Fibroblast of upper back skin (primary cell): ENCODE measurements around the gene TRPV6.

ENCODE experiments used
- DNase-seq: peaks from one replicate; pipeline ENCODE4 v3.0.0-alpha.2; 2013

The TRPV6 gene

DNA sequence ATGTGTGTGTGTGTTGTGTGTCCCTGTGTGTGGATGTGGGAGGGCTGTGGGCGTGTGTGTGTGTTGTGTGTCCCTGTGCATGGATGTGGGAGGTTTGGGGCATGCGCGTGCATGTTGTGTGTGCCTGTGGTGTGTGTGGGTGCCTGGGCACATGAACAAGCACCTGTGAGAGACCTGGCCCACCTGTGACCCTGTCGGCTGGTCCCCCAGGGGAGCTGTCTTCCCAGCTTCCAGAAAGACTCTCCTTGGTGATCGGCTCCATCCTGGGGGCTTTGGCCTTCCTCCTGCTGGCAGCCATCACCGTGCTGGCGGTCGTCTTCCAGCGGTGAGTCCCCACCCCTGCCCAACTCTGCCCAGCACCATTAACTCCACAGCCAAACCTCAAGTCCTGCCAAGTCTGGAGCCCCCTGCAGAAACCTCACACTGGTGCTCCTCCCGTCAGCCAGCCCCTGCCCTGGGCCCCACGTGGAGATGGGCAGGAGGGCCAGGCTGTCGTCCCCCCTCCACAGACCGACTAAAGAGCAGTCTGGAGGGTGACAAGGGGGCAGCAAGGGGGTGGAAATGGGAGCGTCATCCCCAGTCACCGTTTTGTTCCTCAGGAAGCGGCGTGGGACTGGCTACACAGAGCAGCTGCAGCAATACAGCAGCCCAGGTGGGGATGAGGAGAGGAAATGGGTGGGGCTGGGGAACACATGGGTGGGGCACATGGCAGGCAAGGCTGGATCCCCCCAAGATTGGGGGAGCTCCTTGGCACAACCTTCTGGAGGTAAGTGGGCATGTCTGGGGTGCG, 18.0 kb downstream of the TRPV6 start:
- no peak for DNase-seq

DNA sequence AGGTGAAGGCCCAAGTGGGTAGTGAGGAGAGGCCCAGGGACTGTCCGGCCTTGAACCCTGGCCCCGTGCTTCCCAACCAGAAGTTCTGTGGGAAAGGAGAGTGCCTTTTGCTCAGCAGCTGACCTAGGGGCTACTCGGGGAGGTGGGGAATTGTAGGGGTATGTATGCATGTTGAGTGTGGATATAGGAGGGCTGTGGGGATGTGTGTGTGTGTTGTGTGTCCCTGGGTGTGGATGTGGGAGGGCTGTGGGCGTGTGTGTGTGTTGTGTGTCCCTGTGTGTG, 18.5 kb downstream of the TRPV6 start:
- DNase-seq = no peak

DNA sequence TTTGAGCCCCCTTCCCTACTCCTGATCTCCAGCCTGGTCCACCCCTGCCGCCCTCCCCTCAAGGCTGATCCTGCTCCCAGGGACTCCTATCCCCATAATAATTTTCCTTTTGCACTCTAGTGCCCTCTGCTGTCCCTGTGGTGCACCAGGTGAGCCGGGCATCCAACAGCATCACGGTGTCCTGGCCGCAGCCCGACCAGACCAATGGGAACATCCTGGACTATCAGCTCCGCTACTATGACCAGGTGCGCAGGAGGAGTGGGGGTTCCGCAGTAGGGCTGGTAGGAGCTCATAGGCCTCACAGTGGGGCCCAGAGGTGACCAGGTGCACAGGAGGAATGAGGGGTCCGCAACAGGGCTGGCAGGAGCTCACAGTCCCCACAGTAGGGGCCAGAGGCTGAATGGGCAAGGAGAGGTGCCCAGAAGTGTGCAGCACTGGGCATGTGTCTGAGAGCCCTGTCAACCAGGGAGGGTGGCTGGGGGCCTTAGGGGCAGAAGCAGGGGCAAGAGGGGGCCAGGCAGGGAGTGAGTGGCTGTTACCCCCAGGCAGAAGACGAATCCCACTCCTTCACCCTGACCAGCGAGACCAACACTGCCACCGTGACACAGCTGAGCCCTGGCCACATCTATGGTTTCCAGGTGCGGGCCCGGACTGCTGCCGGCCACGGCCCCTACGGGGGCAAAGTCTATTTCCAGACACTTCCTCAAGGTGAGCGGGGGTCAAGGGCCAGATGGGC, 19.0 kb downstream of the TRPV6 start:
- peak; percentile 5 for DNase-seq

DNA sequence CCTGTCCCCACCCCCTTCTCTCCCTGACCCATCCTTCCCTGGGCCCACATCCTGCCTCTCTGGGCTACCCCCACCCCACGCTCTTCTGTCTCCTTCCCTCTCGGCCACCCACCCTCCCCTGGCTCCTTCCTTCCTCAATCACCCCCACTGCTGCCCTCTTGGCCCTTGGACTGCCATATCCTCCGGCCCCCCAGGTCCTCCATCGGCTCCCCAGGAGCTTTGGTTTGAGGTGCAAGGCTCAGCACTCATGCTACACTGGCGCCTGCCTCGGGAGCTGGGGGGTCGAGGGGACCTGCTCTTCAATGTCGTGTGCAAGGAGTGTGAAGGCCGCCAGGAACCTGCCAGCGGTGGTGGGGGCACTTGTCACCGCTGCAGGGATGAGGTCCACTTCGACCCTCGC, 19.8 kb downstream of the TRPV6 start:
- no peak for DNase-seq

DNA sequence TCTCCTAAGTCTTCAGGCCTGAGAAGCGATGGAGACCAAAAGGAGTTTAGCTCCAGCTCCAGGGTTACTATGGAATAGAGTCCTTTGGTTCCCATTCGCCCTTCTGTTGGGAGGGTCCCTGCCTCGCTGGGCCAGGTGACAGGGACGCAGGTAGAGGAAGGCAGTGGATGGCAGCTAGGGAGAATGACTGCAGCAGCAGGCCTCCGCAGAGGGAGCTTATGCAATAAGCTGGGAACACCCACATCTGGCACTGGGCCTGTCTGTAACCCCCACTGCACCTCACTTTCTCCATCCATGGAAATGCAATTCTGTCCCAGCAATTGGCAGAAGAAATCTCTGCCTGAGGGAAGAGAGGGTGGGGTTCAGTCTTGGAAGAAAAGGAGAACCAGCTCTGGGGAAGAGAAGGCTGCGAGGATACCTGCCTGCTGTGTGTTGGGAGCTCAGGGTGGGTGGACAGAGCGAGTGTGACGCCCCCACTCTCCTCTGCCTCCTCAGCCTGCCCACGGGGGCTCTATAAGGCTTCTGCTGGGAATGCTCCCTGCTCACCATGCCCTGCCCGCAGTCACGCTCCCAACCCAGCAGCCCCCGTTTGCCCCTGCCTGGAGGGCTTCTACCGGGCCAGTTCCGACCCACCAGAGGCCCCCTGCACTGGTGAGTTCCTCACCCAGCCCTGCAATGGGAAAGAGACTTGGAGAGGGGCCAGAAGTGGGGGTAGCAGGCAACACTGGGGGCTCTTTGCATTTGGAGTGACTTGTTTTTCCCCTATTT, 20.4 kb downstream of the TRPV6 start:
- DNase-seq = no peak

DNA sequence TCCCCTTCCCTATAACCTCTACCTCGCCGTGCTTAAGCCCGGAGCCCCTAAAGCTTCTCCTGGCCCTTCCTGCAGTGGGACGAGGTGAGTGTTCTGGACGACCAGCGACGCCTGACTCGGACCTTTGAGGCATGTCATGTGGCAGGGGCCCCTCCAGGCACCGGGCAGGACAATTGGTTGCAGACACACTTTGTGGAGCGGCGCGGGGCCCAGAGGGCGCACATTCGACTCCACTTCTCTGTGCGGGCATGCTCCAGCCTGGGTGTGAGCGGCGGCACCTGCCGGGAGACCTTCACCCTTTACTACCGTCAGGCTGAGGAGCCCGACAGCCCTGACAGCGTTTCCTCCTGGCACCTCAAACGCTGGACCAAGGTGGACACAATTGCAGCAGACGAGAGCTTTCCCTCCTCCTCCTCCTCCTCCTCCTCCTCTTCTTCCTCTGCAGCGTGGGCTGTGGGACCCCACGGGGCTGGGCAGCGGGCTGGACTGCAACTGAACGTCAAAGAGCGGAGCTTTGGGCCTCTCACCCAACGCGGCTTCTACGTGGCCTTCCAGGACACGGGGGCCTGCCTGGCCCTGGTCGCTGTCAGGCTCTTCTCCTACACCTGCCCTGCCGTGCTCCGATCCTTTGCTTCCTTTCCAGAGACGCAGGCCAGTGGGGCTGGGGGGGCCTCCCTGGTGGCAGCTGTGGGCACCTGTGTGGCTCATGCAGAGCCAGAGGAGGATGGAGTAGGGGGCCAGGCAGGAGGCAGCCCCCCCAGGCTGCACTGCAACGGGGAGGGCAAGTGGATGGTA, 21.5 kb downstream of the TRPV6 start:
- DNase-seq = no peak

DNA sequence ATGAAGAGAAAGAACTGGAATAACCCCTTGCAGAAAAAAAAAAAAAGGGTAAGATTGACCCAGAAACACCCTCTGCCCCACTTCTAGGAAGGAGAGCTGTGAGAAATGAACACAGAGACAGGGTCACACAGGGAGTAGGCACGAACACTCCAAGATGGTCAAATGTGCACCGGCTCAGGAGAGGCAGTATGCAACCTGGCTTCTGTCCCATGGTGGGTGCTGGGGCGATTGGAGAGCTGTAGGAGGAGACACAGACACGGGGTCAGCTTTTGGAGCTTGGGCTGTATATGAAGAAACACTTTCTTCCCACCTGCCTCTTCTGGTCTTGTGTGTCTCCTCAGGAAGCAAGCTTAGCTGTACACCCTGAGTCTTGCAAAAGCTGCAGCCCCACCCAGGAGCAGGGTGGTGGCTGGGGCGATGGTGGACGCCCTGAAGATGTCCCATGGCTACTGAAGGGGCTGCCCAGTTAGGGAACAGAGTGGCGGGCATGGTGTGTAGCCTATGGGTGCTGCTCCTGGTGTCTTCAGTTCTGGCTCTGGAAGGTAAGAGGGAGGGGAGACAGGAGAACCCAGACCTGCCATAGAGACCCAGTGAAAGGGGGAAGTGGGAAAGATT, 22.7 kb downstream of the TRPV6 start:
- no peak for DNase-seq

DNA sequence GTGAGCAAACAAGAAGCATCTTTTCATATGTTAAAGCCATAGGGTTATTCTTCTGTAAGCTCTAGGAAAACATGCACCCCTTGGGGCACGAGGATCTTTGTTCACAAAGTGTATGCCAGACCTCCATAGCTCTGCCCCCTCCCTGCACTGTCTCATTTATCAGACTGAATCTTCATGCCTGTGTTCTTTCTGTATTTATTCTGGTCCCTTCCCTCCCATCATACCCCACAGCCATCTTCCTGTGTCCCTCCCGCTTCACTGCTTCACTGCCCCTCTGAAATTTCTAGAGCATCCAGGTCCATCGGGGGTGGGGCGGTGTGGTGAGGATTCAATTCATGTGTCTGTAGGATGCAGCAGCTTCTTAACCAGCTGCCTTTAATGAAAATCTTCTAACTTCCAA, 23.2 kb downstream of the TRPV6 start:
- DNase-seq = no peak

DNA sequence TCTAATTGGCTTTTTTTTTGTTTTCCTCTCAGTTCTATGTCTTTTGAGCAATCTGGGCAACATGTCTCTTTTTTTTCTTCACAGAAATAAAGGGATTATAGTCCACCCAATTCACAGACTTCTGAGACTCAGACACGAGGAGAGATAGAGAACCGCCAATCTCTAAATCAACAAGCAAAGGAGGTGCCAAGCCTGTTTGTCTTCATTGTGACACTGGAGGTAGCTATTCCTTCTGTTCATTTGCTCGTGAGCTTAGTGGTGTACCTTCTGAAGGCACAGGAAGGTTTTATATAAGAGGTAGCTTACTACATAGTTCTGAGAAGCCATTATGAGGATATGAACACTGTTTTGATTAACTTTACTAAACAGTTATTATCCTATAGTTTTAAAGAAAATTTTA, 24.6 kb downstream of the TRPV6 start:
- no peak for DNase-seq

DNA sequence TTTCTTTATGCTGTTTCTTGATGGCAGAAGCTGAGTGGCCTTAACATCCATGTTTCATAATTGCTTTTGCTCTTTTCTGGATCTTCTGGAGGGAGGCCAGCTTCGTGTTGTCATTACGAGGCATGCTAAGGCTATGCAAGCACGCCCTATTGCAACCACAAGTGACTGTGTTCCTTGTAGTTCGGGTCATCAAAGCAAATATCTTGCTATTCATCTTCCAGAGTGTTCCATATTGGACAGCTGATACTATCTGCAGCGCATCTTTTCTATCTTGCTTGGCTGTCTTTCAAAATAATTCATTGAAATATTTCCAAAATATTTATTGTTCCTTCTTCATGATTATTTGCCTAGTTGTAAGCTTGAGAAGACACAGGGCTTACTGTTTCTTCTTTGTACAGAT, 25.7 kb downstream of the TRPV6 start:
- peak; percentile 44 for DNase-seq

DNA sequence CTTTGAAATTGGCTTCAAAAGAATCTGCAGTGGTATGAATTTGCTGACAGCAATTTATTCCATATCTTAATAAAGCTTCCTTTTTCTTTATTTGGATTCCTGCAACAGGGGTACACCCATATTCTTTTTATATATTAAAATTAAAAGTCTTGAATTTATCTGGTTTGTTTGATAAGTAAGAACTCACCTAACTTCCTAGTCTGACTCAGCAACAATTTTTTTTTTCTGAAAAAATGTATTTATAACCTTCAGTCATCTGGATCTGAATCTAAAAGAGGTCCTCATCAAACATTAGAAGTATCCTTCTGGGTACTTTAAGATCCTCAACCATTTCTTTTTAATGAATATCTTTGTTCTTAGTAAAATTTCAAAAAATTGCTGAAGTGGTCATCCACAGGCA, 26.1 kb downstream of the TRPV6 start:
- DNase-seq = no peak

DNA sequence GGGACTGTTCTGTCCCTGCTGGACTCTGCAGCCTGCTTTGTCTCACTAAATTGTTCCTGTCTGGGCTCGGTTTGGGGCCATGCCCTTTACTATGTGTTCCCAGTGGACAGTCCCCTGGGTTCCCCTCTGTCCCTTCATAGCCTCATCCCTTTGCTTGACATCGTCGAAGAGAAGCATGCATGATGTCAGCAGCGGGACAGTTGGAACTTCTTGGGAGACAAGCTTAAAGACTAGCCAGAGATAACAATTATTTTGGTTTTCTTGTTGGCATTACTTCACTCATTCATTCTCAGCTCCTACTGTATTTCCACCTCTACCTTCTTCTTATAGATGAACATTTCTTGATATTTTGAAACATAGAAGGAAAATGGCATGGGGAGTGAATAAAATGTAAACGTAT, 27.9 kb downstream of the TRPV6 start:
- DNase-seq = no peak

DNA sequence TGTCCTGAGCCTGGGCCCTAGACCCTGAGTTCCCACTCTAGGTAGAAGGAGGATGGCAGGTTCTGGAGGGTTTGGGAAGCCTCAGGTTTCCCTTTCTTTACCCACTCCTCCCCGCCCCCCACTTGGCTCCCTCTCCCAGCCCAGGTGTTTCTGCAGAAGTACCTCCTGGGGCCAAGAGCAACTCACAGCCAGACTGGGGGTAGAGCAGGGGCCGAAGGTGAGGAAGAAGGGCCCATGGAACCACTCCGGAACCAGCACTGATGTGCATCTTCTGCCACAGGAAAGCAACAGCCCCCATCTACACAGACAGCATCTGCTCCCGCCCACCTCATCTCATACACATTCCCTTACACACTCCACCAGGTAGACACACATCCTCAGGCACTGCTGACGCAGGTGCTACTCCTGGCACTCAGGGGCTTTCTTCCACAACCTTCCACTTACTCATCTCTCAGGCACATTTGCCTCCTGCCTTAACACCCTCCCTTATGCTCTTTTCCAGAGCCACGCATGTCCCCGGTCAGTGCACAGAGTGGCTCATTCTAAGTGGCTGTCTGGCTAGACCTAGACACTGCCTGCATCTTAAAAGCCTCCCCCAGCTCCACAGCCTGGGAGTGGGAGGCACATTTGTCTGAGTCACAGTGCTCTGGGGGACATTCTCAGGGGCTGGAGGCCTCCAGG, 28.8 kb downstream of the TRPV6 start:
- DNase-seq = no peak

DNA sequence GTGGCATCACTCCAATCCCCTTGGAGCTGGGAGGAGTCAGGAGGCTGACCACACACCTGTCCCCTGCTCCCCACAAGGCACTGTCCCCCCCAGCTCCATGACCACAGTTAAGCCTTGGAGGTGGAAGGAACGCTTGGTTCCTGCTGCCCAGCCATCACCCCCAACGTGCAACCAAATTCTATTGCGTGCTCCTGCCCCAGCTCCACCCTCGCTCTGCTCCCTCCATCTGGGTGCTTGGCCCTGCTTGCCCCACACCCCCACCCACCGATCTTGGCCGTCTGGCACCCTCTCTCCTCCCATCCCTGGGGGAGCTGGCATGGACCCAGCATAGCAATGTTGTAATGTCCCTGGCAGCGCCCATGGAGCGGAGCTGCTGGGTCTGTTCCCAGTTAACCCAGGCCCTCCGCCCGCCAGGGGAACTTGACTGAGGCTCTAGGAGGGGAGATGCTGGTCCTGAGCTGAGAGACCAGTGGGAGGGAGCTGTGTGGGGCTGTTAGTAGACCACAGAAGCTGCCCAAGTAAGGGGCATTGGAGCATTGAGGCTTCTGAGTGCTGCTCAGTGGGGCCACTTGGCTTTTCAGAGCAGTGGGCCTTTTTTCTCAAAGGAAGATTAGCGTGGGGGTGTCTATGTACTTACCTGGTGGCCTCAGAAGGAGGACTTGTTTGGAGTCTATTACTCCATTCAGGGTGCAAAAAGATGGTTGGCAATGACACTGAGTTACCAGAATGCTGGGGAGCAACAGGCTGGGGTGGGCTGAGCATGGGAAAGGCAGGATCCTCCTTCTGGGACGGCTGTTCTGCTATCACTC, 29.6 kb downstream of the TRPV6 start:
- no peak for DNase-seq

DNA sequence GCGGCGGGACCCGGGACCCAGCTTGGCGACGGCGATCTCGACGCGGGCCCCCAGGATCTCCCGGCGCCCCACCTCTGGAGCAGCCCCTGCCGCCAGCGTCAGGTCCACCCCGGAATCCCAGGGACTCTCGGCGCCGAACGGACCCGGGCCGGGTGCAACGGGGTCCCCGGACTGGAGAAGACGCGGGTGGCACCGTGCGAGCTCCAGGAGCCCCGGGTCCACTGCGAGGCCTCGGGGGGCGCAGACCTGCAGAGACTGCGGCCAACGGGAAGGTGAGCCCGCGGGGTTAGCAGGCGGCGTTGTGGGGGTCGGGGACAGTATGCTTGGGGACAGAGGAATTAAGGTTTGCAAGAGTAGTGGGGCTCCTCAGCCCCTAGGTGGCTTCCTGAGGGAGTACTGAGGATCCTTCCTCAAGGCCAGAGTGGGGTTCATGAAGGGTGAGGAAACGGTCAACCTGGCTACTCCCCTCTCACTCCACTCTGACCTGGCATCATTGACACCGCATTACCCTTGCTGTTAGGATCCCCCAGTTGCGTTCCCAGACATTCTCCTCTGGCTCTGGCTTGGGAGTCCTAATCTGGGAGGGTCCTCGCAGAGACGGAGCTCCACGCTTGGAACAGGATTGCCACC, 30.3 kb downstream of the TRPV6 start:
- no peak for DNase-seq

DNA sequence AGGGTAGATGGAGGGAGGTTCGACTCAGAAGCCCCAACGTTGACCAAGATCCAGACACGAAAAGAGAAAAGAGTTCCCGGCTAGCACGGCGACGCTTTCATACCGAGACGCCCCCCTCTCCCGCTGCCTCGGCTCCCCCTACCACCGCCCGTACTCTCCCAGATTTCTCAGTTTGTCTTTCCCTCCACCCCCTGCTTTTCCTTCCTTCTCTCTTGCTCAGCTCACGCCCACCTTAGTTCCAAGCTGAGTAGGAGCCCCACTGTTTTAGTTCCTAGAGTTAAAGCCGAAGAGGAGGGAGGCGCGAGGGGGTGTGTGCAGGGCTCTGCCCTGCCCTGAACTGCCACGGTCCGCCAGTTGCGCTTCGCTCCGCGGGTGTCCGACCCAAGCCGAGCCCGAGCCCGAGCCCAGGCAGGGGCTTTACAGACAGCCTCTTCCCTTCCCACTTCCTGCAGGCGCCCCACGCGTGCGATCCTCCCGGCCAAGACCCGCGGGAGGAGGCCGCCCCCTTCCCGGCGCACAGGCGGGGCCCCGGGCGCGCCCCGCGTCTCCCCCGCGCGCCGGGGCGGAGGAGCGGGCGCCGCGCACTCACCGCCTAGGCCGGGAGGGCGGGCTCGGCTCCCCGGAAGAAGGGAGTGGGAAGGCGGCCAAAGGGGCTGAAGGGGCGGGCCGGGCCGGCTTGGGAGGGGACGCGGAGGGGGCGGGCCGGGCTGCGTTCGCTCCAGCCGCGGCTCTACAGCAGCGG, 31.0 kb downstream of the TRPV6 start, which contains the start of gene EPHB6:
Gene EPHB6 (plus strand): TSS at position 705 of the 742 bp plus-strand sequence. CDS start 8,152 bp downstream, outside the sequence.
- peak; percentile 56 for DNase-seq

DNA sequence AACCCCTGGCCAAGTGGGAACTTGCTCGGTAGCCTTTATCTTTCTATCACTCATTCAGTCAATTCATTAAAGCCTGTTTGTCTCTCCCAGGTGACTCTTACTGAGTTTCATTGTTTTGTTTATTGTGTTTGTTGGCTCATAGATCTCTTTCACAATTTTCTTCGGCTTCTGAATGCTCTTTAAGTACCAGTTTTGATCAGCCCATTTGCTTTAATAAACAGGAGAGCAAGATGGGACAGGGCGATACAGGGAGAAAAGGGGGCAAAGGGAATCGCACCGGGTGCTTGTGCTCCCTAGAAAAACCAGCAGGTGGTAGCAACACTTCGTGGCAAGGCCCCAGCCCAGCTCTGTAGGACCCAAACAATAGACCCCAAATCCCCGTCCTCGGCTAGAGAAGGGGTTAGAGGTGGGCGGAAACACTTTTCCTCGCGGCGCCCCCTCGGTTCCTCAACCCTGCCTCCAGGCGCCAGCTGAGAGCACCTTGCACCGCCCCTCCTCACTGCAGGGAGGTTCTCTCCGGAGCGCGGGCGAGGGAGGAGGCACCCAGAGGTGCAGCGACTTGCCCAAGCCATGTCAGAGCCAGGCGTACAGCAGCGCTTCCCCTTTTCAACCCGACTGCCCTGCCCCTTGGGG, 31.7 kb downstream of the TRPV6 start:
- DNase-seq = peak; percentile 42

DNA sequence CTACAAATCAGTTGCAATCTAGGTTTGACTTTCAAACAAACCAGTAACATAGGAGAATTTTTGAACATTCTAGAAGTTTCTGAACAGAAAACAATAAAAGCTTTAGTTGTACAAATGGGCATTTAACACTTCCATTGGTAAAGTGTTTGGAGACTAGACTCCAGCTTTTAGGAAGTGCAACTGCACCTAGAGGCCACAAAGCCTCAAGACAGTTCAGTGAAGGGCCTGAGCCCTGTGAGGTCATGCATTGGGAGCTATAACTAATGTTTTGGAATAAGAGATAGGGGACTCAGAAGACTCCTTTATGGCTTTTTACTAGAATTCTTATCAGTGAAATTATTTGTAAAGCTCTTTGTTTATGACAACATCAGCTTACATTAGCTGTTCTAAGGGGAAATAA, 33.6 kb downstream of the TRPV6 start:
- DNase-seq = no peak

DNA sequence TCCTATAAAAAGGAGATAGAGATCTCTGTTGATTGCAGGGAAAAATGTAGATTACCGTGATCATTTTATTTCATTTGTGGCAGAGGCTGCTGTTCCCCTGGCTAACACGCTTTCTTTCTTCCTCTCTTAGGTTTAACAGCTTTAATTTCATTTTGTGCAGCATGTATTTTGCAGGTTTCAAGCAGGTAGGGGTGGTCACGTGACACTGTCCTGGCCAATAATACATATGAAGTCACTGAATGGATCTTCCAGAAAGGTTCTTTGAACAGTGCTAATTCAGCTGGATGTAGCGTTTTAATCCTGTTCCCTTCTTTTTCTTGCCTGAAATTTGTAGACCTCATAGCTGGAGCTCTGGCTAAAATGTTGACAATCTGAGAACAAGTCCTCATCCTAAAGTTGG, 34.3 kb downstream of the TRPV6 start:
- DNase-seq = no peak
